ENCODE results near the gene STAG3.

DNA sequence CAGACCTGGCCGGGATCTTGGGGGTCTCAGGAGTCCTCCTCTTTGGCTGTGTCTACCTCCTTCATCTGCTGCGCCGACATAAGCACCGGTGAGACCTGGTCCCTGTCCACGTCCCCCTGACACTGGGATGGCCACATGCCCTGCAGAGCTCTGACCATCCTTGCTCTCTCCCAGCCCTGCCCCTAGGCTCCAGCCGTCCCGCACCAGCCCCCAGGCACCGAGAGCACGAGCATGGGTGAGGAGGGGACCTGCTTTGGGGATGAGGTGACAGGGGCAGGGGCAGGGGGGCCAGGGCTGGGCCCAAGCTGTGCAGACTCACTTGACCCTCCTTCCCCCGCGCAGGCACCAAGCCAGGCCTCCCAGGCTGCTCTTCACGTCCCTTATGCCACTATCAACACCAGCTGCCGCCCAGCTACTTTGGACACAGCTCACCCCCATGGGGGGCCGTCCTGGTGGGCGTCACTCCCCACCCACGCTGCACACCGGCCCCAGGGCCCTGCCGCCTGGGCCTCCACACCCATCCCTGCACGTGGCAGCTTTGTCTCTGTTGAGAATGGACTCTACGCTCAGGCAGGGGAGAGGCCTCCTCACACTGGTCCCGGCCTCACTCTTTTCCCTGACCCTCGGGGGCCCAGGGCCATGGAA lies 43.0 kb downstream of the STAG3 start:
- TF ChIP-seq POLR2A (IDR thresholded peaks at IDR 0.05; ENCODE audit: control extremely low read depth in 1 of 2, low read depth in 2 of 2, low read length in 2 of 2) (no peak), EP300 (IDR thresholded peaks at IDR 0.05; ENCODE audit: borderline replicate concordance in 1 of 2, low read depth in 2 of 2, low read length in 2 of 2) (no peak), EZH2 (IDR thresholded peaks at IDR 0.05; ENCODE audit: low read depth, low read length, severe bottlenecking) (no peak), EGR1 (IDR thresholded peaks at IDR 0.05; ENCODE audit: borderline replicate concordance, low read depth, low read length) (no peak)
- TF ChIP-seq, protein P1, sequence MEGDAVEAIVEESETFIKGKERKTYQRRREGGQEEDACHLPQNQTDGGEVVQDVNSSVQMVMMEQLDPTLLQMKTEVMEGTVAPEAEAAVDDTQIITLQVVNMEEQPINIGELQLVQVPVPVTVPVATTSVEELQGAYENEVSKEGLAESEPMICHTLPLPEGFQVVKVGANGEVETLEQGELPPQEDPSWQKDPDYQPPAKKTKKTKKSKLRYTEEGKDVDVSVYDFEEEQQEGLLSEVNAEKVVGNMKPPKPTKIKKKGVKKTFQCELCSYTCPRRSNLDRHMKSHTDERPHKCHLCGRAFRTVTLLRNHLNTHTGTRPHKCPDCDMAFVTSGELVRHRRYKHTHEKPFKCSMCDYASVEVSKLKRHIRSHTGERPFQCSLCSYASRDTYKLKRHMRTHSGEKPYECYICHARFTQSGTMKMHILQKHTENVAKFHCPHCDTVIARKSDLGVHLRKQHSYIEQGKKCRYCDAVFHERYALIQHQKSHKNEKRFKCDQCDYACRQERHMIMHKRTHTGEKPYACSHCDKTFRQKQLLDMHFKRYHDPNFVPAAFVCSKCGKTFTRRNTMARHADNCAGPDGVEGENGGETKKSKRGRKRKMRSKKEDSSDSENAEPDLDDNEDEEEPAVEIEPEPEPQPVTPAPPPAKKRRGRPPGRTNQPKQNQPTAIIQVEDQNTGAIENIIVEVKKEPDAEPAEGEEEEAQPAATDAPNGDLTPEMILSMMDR (IDR thresholded peaks at IDR 0.05; ENCODE audit: control extremely low read depth in 1 of 3, insufficient read depth in 1 of 3, low read depth in 1 of 3, low read length in 3 of 3): no peak

All from H1 (cell line).